Liver (tissue), 9 donors: ENCODE data around the gene LCN2. TPM values are rescaled to one million over a fixed set of nuclear protein-coding genes. Genes with fewer than 3 reads are reported as not detected.
"Not testable (repeated sequence)": the region's sequence is repeated elsewhere in the genome, so short reads cannot be mapped to it uniquely, and the experiment has no call there.

Experiments used
- DNase-seq: peaks from one replicate; pipeline ENCODE4 v3.0.0-alpha.2; 2017; ENCODE audit warnings: low spot score
- H3K27ac ChIP-seq, 2 donors: one replicate each; pipeline ENCODE4 v1.7.0; 2013; ENCODE audit warnings: inconsistent platforms in 2 of 2, low read length in 2 of 2, control low read depth in 1 of 2, low read depth in 1 of 2, mild to moderate bottlenecking in 1 of 2
- H3K27me3 ChIP-seq, 4 donors: one replicate each; pipeline versions ENCODE4 v1.6.1 to v1.7.0; 2013; ENCODE audit warnings: low read length in 3 of 4, inconsistent platforms in 1 of 4, mild to moderate bottlenecking in 1 of 4, moderate library complexity in 1 of 4; ENCODE audit not compliant: control insufficient read depth in 4 of 4, insufficient read depth in 4 of 4
- H3K36me3 ChIP-seq, 4 donors: one replicate each; pipeline versions ENCODE4 v1.6.1 to v1.7.0; 2013; ENCODE audit warnings: low read length in 3 of 4, mild to moderate bottlenecking in 3 of 4, low read depth in 1 of 4, moderate library complexity in 1 of 4; ENCODE audit not compliant: control insufficient read depth in 4 of 4, insufficient read depth in 3 of 4
- H3K4me1 ChIP-seq, 4 donors: one replicate each; pipeline versions ENCODE4 v1.6.1 to v1.7.0; 2013; ENCODE audit warnings: low read length in 3 of 4, mild to moderate bottlenecking in 3 of 4, moderate library complexity in 1 of 4; ENCODE audit not compliant: control insufficient read depth in 4 of 4, insufficient read depth in 4 of 4
- H3K4me3 ChIP-seq, 3 donors: one replicate each; pipeline versions ENCODE4 v1.6.1 to v1.7.0; 2013; ENCODE audit warnings: low read length in 3 of 3, control low read depth in 1 of 3, low read depth in 1 of 3, mild to moderate bottlenecking in 1 of 3
- H3K9ac ChIP-seq, 2 donors: one replicate each; pipeline ENCODE4 v1.7.0; 2013; ENCODE audit warnings: low read length in 2 of 2, mild to moderate bottlenecking in 2 of 2, moderate library complexity in 2 of 2, control low read depth in 1 of 2, low read depth in 1 of 2
- H3K9me3 ChIP-seq, 4 donors: one replicate each; pipeline versions ENCODE4 v1.6.1 to v1.7.0; 2013; ENCODE audit warnings: low read length in 3 of 4; ENCODE audit not compliant: control insufficient read depth in 4 of 4
- EGR1 ChIP-seq, 2 donors: IDR thresholded peaks; 2 replicates each; pipeline ENCODE4 v1.6.1; 2016 to 2018; ENCODE audit warnings: antibody characterized with exemption in 2 of 2, low read depth in 2 of 2
- FOXA1 ChIP-seq: IDR thresholded peaks from 2 replicates; pipeline ENCODE4 v1.6.1; 2016; ENCODE audit warnings: antibody characterized with exemption
- HNF4A ChIP-seq, 2 donors: conservative IDR thresholded peaks; 2 replicates each; pipeline ENCODE4 v1.6.1; 2016; ENCODE audit warnings: antibody characterized with exemption in 2 of 2, mild to moderate bottlenecking in 2 of 2
- RAD21 ChIP-seq, 2 donors: IDR thresholded peaks; 2 replicates each; pipeline ENCODE4 v1.6.1; 2016; ENCODE audit warnings: antibody characterized with exemption in 2 of 2, mild to moderate bottlenecking in 2 of 2
- RXRA ChIP-seq, 2 donors: IDR thresholded peaks; 2 replicates each; pipeline ENCODE4 v1.6.1; 2017 to 2018; ENCODE audit warnings: antibody characterized with exemption in 2 of 2, mild to moderate bottlenecking in 1 of 2
- SP1 ChIP-seq: IDR thresholded peaks from 2 replicates; pipeline ENCODE4 v1.6.1; 2018; ENCODE audit warnings: antibody characterized with exemption, mild to moderate bottlenecking
- TAF1 ChIP-seq: conservative IDR thresholded peaks from 2 replicates; pipeline ENCODE4 v1.6.1; 2016; ENCODE audit warnings: antibody characterized with exemption, mild to moderate bottlenecking
- YY1 ChIP-seq: IDR thresholded peaks from 2 replicates; pipeline ENCODE4 v1.6.1; 2016; ENCODE audit warnings: antibody characterized with exemption, mild to moderate bottlenecking
- WGBS: extraction: QIAGEN DNeasy Blood & Tissue Kit; methylation state at CpG from one replicate; pipeline ENCODE4 v1.1.7; 2013; 5-methylcytosine and 5-hydroxymethylcytosine counted together
- polyA plus RNA-seq, 2 donors: library from polyadenylated mRNA; stranded (reverse) in 1 of 2; unstranded in 1 of 2; fragments of 200-250 nt in 1 of 2; fragments of >200 nt in 1 of 2; fragmentation: Nextera tagmentation in 1 of 2; extraction: Ambion mirVana in 1 of 2; gene quantifications; one replicate each; pipeline versions ENCODE4 v1.2.1 to v1.2.3, GENCODE V29; 2013 to 2015
- total RNA-seq, 2 donors: library from RNA; depleted of rRNA; stranded (reverse); fragments of >200 nt; gene quantifications; one replicate each; pipeline ENCODE4 v1.2.3, GENCODE V29; 2014
- TF ChIP-seq, protein P1 (sequence below): IDR thresholded peaks from 2 replicates; pipeline ENCODE4 v1.6.1; 2016; ENCODE audit warnings: antibody characterized with exemption
- TF ChIP-seq, protein P2 (sequence below): IDR thresholded peaks from 2 replicates; pipeline ENCODE4 v1.6.1; 2016; ENCODE audit warnings: antibody characterized with exemption
- donor health status: healthy.
- donor health status: healthy.
- donor health status: healthy.
- donor health status: healthy.
- donor health status: healthy.

LCN2 gene
- total and polyA plus RNA-seq, 4 donors = 7.0 to 64.5 (median 10.4) TPM

GRCh38 chr9:128107468-128108268, 41.6 kb upstream of the LCN2 start:
- Histone ChIP-seq H3K27me3 (no peaks in the 10 kb centered on the region), H3K36me3 (peaks cover 17 to 31% (median 29%) of the 10 kb centered on the region in 4 donors), H3K9ac (no peak overlapping the region), H3K27ac (peak overlapping the region in 1 of 2 donors; percentile 21), H3K4me1 (peaks cover 8 to 53% (median 29%) of the 10 kb centered on the region in 4 donors), H3K9me3 (no peaks in the 10 kb centered on the region), H3K4me3 (no peak overlapping the region)
- 71% methylated on average over 18 of the region's 18 CpGs for WGBS
- DNase-seq = no peak
- TF ChIP-seq TAF1 (no peak), YY1 (peak; percentile 47), EGR1 (IDR thresholded peaks at IDR 0.05; ENCODE audit: low read depth in 2 of 2) (no peak), SP1 (no peak), FOXA1 (peak; percentile 9), RXRA (IDR thresholded peaks at IDR 0.05) (peak in 1 of 2 donors; percentile 35), RAD21 (IDR thresholded peaks at IDR 0.05) (no peak)

DNA sequence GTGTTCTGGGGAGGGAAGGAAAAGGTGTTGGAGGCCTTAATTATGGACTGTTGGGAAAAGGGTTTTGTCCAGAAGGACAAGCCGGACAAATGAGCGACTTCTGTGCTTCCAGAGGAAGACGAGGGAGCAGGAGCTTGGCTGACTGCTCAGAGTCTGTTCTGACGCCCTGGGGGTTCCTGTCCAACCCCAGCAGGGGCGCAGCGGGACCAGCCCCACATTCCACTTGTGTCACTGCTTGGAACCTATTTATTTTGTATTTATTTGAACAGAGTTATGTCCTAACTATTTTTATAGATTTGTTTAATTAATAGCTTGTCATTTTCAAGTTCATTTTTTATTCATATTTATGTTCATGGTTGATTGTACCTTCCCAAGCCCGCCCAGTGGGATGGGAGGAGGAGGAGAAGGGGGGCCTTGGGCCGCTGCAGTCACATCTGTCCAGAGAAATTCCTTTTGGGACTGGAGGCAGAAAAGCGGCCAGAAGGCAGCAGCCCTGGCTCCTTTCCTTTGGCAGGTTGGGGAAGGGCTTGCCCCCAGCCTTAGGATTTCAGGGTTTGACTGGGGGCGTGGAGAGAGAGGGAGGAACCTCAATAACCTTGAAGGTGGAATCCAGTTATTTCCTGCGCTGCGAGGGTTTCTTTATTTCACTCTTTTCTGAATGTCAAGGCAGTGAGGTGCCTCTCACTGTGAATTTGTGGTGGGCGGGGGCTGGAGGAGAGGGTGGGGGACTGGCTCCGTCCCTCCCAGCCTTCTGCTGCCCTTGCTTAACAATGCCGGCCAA, 40.8 kb upstream of the LCN2 start:
- no peaks in the 10 kb centered on the region for H3K9me3 ChIP-seq
- no peaks in the 10 kb centered on the region for H3K27me3 ChIP-seq
- H3K27ac ChIP-seq = peak overlapping the region; percentile 21 to 59
- no peak overlapping the region for H3K4me3 ChIP-seq
- peaks cover 7 to 46% (median 24%) of the 10 kb centered on the region in 4 donors for H3K4me1 ChIP-seq
- no peak for DNase-seq
- 84% methylated on average over 15 of the region's 15 CpGs for WGBS
- TF ChIP-seq HNF4A (conservative IDR thresholded peaks at IDR 0.05) = peak in 1 of 2 donors; percentile 14
- TF ChIP-seq TAF1 = no peak
- no peak overlapping the region for H3K9ac ChIP-seq
- H3K36me3 ChIP-seq = peaks cover 17 to 33% (median 30%) of the 10 kb centered on the region in 4 donors

GRCh38 chr9:128109050-128109709, 40.1 kb upstream of the LCN2 start:
- Histone ChIP-seq H3K36me3 (peaks cover 17 to 33% (median 30%) of the 10 kb centered on the region in 4 donors), H3K9ac (no peak overlapping the region), H3K27ac (peak overlapping the region; percentile 14 to 59), H3K27me3 (no peaks in the 10 kb centered on the region), H3K4me1 (peaks cover 3 to 41% (median 22%) of the 10 kb centered on the region in 4 donors), H3K4me3 (no peak overlapping the region), H3K9me3 (no peaks in the 10 kb centered on the region)
- no peak for DNase-seq
- WGBS = 61% methylated on average over 20 of the region's 20 CpGs
- TF ChIP-seq RXRA (IDR thresholded peaks at IDR 0.05) = peak in 1 of 2 donors; percentile 15
- TF ChIP-seq, protein P1, sequence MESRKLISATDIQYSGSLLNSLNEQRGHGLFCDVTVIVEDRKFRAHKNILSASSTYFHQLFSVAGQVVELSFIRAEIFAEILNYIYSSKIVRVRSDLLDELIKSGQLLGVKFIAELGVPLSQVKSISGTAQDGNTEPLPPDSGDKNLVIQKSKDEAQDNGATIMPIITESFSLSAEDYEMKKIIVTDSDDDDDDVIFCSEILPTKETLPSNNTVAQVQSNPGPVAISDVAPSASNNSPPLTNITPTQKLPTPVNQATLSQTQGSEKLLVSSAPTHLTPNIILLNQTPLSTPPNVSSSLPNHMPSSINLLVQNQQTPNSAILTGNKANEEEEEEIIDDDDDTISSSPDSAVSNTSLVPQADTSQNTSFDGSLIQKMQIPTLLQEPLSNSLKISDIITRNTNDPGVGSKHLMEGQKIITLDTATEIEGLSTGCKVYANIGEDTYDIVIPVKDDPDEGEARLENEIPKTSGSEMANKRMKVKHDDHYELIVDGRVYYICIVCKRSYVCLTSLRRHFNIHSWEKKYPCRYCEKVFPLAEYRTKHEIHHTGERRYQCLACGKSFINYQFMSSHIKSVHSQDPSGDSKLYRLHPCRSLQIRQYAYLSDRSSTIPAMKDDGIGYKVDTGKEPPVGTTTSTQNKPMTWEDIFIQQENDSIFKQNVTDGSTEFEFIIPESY = peak; percentile 33
- TF ChIP-seq, protein P2, sequence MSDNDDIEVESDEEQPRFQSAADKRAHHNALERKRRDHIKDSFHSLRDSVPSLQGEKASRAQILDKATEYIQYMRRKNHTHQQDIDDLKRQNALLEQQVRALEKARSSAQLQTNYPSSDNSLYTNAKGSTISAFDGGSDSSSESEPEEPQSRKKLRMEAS = no peak

DNA sequence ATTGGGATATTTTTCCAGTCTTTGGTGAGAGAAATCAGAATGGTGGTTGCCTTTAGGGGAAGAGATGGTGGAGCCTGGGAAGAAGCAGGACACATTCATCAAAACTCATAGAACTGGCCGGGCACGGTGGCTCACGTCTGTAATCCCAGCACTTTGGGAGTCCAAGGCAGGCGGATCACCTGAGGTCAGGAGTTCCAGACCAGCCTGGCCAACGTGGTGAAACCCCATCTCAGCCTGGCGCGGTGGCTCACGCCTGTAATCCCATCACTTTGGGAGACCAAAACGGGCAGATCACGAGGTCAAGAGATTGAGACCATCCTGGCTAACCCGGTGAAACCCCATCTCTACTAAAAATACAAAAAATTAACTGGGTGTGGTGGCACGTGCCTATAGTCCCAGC, 37.5 kb upstream of the LCN2 start:
- not testable (repeated sequence) for H3K9ac ChIP-seq, H3K27ac ChIP-seq, DNase-seq, H3K9me3 ChIP-seq, H3K27me3 ChIP-seq, H3K4me3 ChIP-seq
- WGBS = 81% methylated on average over 12 of the region's 12 CpGs
- H3K36me3 ChIP-seq = peaks cover 6 to 18% (median 17%) of the 10 kb centered on the region in 4 donors
- peaks cover 11 to 46% (median 28%) of the 10 kb centered on the region in 4 donors for H3K4me1 ChIP-seq
